SK-N-MC (cell line): Measurements from ENCODE around the gene DPF3.

ENCODE experiments used
- EZH2 ChIP-seq: fragments of 200-600 bp; sonication (generic); IDR thresholded peaks from one replicate; pipeline ENCODE4 v1.6.1; 2017; ENCODE audit warnings: antibody characterized with exemption
- FOXP2 ChIP-seq: optimal IDR thresholded peaks from 2 replicates; pipeline ENCODE3; 2011; ENCODE audit warnings: mild to moderate bottlenecking, moderate library complexity; ENCODE audit not compliant: insufficient read depth; ENCODE audit errors: extremely low read length, control extremely low read depth
- POLR2AphosphoS5 ChIP-seq: IDR thresholded peaks from 2 replicates; pipeline ENCODE4 v1.6.1; 2012; ENCODE audit warnings: mild to moderate bottlenecking, low read depth, low read length, borderline replicate concordance

- no peak for TF ChIP-seq EZH2
- TF ChIP-seq POLR2AphosphoS5, result no peak
- no peak for TF ChIP-seq FOXP2
These were observed 274.8 kb downstream of the DPF3 start for GRCh38 chr14:72619111-72619571.
